Hepatocyte (in vitro differentiated cells): ENCODE results near the gene SHH. TPM values are rescaled to one million over a fixed set of nuclear protein-coding genes. Genes with fewer than 3 reads are reported as not detected.

Experiments
- DNase-seq: peaks from one replicate; pipeline ENCODE4 v3.0.0-alpha.2; 2016; ENCODE audit warnings: low spot score
- H2AFZ ChIP-seq: fragments of 200-600 bp; sonication (generic); 2 replicates; pipeline ENCODE4 v1.6.0; 2016; ENCODE audit warnings: antibody characterized with exemption, mild to moderate bottlenecking
- H3K27ac ChIP-seq: fragments of 200-600 bp; sonication (generic); 2 replicates; pipeline ENCODE4 v1.5.1; 2016; ENCODE audit warnings: mild to moderate bottlenecking
- H3K27me3 ChIP-seq: fragments of 200-600 bp; sonication (generic); 2 replicates; pipeline ENCODE4 v1.6.1; 2016
- H3K36me3 ChIP-seq: fragments of 200-600 bp; sonication (generic); replicated peaks from 2 replicates; pipeline ENCODE4 v1.5.1; 2016; ENCODE audit warnings: low read depth; ENCODE audit not compliant: insufficient read depth
- H3K4me1 ChIP-seq: fragments of 200-600 bp; sonication (generic); 2 replicates; pipeline ENCODE4 v1.5.1; 2016; ENCODE audit warnings: mild to moderate bottlenecking, moderate library complexity; ENCODE audit not compliant: insufficient read depth
- H3K4me2 ChIP-seq: fragments of 200-600 bp; sonication (generic); 2 replicates; pipeline ENCODE4 v1.6.0; 2016
- H3K4me3 ChIP-seq: fragments of 200-600 bp; sonication (generic); 2 replicates; pipeline ENCODE4 v1.5.1; 2016; ENCODE audit warnings: mild to moderate bottlenecking
- H3K79me2 ChIP-seq: fragments of 200-600 bp; sonication (generic); 2 replicates; pipeline ENCODE4 v1.6.0; 2017; ENCODE audit warnings: mild to moderate bottlenecking
- H3K9me2 ChIP-seq: fragments of 200-600 bp; sonication (generic); replicated peaks from 2 replicates; pipeline ENCODE4 v1.6.0; 2017; ENCODE audit warnings: mild to moderate bottlenecking; ENCODE audit not compliant: insufficient read depth
- H3K9me3 ChIP-seq: fragments of 200-600 bp; sonication (generic); 2 replicates; pipeline ENCODE4 v1.5.1; 2016; ENCODE audit warnings: low read depth, mild to moderate bottlenecking
- H4K20me1 ChIP-seq: fragments of 200-600 bp; sonication (generic); 2 replicates; pipeline ENCODE4 v1.6.0; 2016; ENCODE audit warnings: mild to moderate bottlenecking; ENCODE audit not compliant: insufficient read depth, poor library complexity, severe bottlenecking
- EZH2 ChIP-seq: fragments of 200-600 bp; sonication (generic); IDR thresholded peaks from 2 replicates; pipeline ENCODE4 v1.6.1; 2016; ENCODE audit warnings: antibody characterized with exemption, mild to moderate bottlenecking, borderline replicate concordance
- EZH2phosphoT487 ChIP-seq: fragments of 200-600 bp; sonication (generic); IDR thresholded peaks from one replicate; pipeline ENCODE4 v1.6.1; 2018; ENCODE audit warnings: antibody characterized with exemption, mild to moderate bottlenecking, low read depth, moderate library complexity; ENCODE audit not compliant: unreplicated experiment, severe bottlenecking
- WGBS: methylation state at CpG from one replicate; pipeline ENCODE4 v1.1.6; 2016; ENCODE audit warnings: low lambda C conversion rate; ENCODE audit errors: missing lambda C conversion rate; 5-methylcytosine and 5-hydroxymethylcytosine counted together
- polyA plus RNA-seq: library from polyadenylated mRNA; unstranded; fragments of >200 nt; fragmentation: Nextera tagmentation; extraction: Ambion mirVana; gene quantifications from 2 replicates; pipeline ENCODE4 v1.2.1, GENCODE V29; 2016
- total RNA-seq: library from RNA; depleted of rRNA; stranded (reverse); fragments of >200 nt; gene quantifications from 2 replicates; pipeline ENCODE4 v1.2.3, GENCODE V29; 2014
- TF ChIP-seq, protein P1 (sequence below): fragments of 200-600 bp; sonication (generic); IDR thresholded peaks from 2 replicates; pipeline ENCODE4 v1.5.1; 2016; ENCODE audit warnings: antibody characterized with exemption, mild to moderate bottlenecking; ENCODE audit not compliant: poor library complexity

SHH gene
- total and polyA plus RNA-seq, 2 experiments from 2014 or later: 12.1 to 21.2 TPM

DNA sequence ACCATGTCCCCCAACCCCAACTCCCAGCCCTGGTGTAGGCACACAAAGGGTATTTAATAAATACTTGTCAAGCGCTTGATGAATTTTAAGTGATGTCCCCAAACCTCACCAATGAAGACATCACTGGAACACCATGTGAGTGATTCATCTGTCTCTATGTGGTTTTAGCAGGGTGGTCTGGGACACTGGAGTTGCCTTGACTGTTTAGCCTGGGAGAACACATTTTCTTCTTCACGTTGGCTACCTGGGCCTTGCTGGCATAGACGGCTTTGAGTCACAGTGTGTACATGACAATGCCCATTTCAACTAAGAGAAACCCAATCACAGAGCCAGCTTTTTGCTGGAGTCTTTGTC lies 24.8 kb upstream of the SHH start:
- H3K79me2 ChIP-seq: no peaks in the 10 kb centered on the region
- no peaks in the 10 kb centered on the region for H4K20me1 ChIP-seq
- H3K27ac ChIP-seq: no peak overlapping the region
- no peaks in the 10 kb centered on the region for H3K4me1 ChIP-seq
- H3K4me2 ChIP-seq: no peak overlapping the region
- TF ChIP-seq EZH2phosphoT487: no peak
- TF ChIP-seq EZH2: no peak
- TF ChIP-seq, protein P1, sequence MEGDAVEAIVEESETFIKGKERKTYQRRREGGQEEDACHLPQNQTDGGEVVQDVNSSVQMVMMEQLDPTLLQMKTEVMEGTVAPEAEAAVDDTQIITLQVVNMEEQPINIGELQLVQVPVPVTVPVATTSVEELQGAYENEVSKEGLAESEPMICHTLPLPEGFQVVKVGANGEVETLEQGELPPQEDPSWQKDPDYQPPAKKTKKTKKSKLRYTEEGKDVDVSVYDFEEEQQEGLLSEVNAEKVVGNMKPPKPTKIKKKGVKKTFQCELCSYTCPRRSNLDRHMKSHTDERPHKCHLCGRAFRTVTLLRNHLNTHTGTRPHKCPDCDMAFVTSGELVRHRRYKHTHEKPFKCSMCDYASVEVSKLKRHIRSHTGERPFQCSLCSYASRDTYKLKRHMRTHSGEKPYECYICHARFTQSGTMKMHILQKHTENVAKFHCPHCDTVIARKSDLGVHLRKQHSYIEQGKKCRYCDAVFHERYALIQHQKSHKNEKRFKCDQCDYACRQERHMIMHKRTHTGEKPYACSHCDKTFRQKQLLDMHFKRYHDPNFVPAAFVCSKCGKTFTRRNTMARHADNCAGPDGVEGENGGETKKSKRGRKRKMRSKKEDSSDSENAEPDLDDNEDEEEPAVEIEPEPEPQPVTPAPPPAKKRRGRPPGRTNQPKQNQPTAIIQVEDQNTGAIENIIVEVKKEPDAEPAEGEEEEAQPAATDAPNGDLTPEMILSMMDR: no peak
- H3K9me3 ChIP-seq: no peaks in the 10 kb centered on the region
- no peak overlapping the region for H3K4me3 ChIP-seq
- H2AFZ ChIP-seq: no peak overlapping the region
- H3K27me3 ChIP-seq: no peaks in the 10 kb centered on the region
- H3K9me2 ChIP-seq: no peaks in the 10 kb centered on the region
- DNase-seq: no peak
- 90% methylated on average over 3 of the region's 3 CpGs for WGBS
- H3K36me3 ChIP-seq: no peaks in the 10 kb centered on the region

DNA sequence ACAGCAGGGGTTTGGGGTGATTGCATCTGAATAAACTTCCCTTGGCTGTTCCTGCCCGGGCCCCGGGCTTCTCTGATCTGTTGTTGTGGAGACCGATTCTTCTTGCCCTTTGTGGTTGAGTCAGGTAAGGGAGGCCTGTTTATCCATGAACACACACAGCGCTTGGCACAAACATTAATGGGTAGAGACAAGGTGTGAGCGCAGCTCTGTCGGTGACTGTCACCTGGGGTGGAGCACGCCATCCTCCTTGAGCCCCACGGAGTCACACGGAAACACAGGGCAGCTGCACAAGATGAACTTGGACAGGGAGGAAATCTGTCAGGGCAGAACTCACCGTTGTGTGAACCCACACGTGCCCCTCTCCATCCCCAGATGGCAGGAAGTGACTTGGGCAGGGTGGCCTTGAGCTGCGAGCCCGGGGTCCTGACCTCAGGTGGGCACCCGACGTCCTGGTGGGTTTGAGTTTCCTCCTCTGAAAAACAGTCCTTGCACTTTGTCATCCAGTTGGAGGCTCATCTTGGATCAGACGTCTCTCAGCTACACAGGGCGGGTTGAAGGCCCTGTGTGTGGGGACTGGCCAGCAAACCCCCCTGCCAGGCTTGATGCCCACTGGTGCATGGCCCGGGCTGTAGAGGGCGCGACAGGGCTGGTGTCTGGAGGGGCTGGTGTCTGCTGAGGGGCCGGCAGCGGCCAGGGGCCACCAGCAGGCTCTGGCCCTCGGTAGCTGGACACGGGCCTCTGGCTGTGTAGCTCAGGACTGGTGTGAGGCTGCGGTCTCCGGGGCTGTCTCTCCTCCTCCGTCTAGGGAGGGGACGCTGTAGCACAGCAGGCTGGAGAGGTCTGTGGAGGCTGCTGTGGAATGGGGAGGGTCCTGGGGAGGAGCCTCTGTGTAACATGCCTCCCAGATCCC lies 24.2 kb upstream of the SHH start:
- H3K27ac ChIP-seq: no peak overlapping the region
- DNase-seq: no peak
- no peak for TF ChIP-seq EZH2phosphoT487
- TF ChIP-seq, protein P1: no peak
- TF ChIP-seq EZH2: no peak
- no peaks in the 10 kb centered on the region for H3K36me3 ChIP-seq
- no peaks in the 10 kb centered on the region for H3K9me2 ChIP-seq
- H3K9me3 ChIP-seq: no peaks in the 10 kb centered on the region
- H4K20me1 ChIP-seq: no peaks in the 10 kb centered on the region
- no peak overlapping the region for H2AFZ ChIP-seq
- WGBS: 88% methylated on average over 26 of the region's 28 CpGs
- no peaks in the 10 kb centered on the region for H3K79me2 ChIP-seq
- no peak overlapping the region for H3K4me3 ChIP-seq
- H3K27me3 ChIP-seq: no peaks in the 10 kb centered on the region
- peaks cover 5% of the 10 kb centered on the region for H3K4me1 ChIP-seq
- H3K4me2 ChIP-seq: no peak overlapping the region

DNA sequence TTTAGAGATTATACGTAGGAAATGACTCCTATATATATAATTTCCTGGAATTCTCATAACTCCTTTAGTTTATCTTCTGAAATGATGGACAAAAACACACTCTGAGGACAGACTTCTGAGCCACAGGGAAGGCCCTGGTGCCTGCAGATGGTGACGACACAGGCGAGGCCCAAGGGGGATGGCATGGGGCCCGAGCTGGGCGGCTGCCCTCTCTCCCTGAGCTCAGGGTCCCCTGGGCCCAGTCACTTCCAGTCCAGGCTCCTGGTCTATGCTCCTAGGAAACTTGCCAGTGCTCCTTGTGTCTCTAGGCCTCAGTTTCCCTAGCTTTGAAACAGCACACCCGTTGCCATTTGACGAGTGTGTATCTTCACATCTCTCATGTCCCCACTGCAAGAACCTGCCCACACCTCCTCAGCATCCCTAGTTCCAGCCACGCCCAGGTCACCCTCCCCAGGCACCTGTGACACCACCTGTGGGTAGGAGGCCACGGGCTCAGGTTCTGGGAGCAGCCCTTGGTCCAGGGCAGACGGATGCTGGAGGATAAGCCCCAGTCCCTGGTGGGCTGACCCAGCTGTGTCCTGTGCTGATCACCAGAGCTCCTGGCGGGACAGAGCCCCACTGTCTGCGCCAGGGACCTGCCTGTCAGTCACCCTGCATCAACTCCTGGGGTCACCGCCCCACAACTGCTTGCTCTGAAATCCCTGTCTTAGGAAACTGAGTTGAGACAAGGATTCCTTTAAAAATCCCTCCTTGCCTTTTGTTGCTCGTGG lies 23.4 kb upstream of the SHH start:
- Histone ChIP-seq H3K4me3 (no peak overlapping the region), H3K9me2 (no peaks in the 10 kb centered on the region), H3K36me3 (no peaks in the 10 kb centered on the region), H3K4me1 (peaks cover 7% of the 10 kb centered on the region), H3K79me2 (no peaks in the 10 kb centered on the region), H3K27ac (no peak overlapping the region), H3K4me2 (no peak overlapping the region), H2AFZ (no peak overlapping the region), H3K9me3 (no peaks in the 10 kb centered on the region), H4K20me1 (no peaks in the 10 kb centered on the region), H3K27me3 (no peaks in the 10 kb centered on the region)
- WGBS: 88% methylated on average over 14 of the region's 14 CpGs
- no peak for TF ChIP-seq EZH2
- DNase-seq: no peak

DNA sequence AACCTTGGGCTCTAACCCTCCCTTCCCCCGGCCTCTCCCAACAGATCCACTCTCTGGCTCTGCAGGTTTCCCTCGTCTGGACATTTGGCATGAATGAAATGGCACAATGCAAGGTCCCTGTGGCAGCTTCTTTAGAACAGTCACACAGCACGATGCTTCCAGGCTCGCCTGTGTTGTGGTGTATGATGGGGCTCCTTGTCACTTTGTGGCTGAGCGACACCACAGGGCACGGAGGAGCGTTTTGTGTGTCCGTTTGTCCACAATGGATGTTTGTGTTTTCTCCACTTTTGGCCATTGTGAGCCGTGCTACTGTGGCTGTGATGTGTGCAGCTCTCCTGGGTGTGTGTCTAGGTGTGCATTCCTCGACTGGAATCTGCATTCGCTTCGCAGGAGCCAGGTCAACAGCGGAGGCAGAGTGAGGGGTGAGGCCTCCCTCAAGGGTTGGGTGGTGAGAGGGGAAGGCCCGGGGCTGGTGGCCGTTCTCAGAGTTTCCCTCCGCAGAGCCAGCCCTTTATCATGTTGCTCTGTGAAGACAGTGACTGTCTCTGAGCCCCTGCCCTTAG lies 22.3 kb upstream of the SHH start:
- Histone ChIP-seq H3K4me1 (peaks cover 7% of the 10 kb centered on the region), H3K9me3 (no peaks in the 10 kb centered on the region), H3K27me3 (no peaks in the 10 kb centered on the region), H3K36me3 (no peaks in the 10 kb centered on the region), H3K9me2 (no peaks in the 10 kb centered on the region), H3K4me2 (no peak overlapping the region), H3K4me3 (no peak overlapping the region), H2AFZ (no peak overlapping the region), H3K27ac (no peak overlapping the region), H4K20me1 (no peaks in the 10 kb centered on the region), H3K79me2 (no peaks in the 10 kb centered on the region)
- WGBS: 89% methylated on average over 16 of the region's 16 CpGs
- no peak for DNase-seq
- TF ChIP-seq EZH2 (no peak), EZH2phosphoT487 (no peak)
- TF ChIP-seq, protein P1: no peak
